PC-3 (cell line): ENCODE results near the gene USP38.

Experiments used
- EZH2 ChIP-seq: fragments of 300-600 bp; sonication (generic); IDR thresholded peaks from one replicate; pipeline ENCODE4 v1.6.1; 2017; ENCODE audit warnings: antibody characterized with exemption, mild to moderate bottlenecking, low read length; ENCODE audit not compliant: unreplicated experiment
- TF ChIP-seq, protein P1 (sequence below): fragments of 300-600 bp; sonication (generic); conservative IDR thresholded peaks from 2 replicates; pipeline ENCODE4 v1.5.1; 2017; ENCODE audit warnings: antibody characterized with exemption, low read depth, mild to moderate bottlenecking, low read length

DNA sequence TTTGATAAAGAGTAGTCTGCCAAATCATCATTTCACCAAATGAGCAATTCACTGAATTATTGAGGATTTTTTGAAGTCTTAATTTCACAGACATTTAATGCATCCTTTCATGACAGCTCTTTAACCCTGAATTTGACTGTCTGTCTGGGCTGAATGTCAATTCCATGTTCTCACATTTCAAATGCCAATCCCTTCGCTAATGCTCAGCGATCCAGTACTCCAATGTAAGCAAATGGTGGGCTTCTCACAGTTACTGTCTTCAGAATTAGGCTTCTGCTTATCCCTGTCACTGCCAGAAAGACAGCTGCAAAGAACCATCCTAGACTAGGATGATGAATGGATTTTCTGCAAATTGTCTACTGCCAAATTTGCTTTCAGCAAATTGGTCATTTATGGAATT is 36.2 kb upstream of the USP38 start:
- TF ChIP-seq, protein P1, sequence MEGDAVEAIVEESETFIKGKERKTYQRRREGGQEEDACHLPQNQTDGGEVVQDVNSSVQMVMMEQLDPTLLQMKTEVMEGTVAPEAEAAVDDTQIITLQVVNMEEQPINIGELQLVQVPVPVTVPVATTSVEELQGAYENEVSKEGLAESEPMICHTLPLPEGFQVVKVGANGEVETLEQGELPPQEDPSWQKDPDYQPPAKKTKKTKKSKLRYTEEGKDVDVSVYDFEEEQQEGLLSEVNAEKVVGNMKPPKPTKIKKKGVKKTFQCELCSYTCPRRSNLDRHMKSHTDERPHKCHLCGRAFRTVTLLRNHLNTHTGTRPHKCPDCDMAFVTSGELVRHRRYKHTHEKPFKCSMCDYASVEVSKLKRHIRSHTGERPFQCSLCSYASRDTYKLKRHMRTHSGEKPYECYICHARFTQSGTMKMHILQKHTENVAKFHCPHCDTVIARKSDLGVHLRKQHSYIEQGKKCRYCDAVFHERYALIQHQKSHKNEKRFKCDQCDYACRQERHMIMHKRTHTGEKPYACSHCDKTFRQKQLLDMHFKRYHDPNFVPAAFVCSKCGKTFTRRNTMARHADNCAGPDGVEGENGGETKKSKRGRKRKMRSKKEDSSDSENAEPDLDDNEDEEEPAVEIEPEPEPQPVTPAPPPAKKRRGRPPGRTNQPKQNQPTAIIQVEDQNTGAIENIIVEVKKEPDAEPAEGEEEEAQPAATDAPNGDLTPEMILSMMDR: no peak
- TF ChIP-seq EZH2: no peak
